Erythroblast (primary cell): ENCODE data around the gene GPR37.

ENCODE experiments used
- GATA1 ChIP-seq: IDR thresholded peaks from 2 replicates; pipeline ENCODE4 v1.6.1; 2011; ENCODE audit warnings: low read depth, mild to moderate bottlenecking, control low read depth, low read length, moderate library complexity
- POLR2A ChIP-seq: IDR thresholded peaks from 2 replicates; pipeline ENCODE4 v1.6.1; 2011; ENCODE audit warnings: mild to moderate bottlenecking, low read length

GRCh38 chr7:124700655-124701054 is 64.9 kb downstream of the GPR37 start:
- TF ChIP-seq POLR2A: no peak
- no peak for TF ChIP-seq GATA1
